Heart left ventricle (tissue), 13 donors: ENCODE results near the gene INTS6L.

Experiments used
- CTCF ChIP-seq, 12 donors: fragments of 200-600 bp; sonication (generic) in 4 of 12; IDR thresholded peaks; one replicate each; pipeline versions ENCODE4 v1.5.0 to v1.8.0; 2018 to 2022; ENCODE audit warnings: antibody characterized with exemption in 12 of 12, mild to moderate bottlenecking in 5 of 12
- POLR2A ChIP-seq, 2 donors: fragments of 450-650 bp; IDR thresholded peaks; one replicate each; pipeline ENCODE4 v1.6.1; 2017; ENCODE audit warnings: antibody characterized with exemption in 2 of 2, mild to moderate bottlenecking in 2 of 2, moderate library complexity in 2 of 2
- donor health status: ischemic (EF 13 %, LVEDD 7.1; RV severe dilation, severe dysfunction).
- donor health status: DM: no; HTN: yes; CAD: no.
- donor health status: DM: no; HTN: no; CAD: no.
- donor health status: ischemic (EF 25% LVEDD 6.9; RV normal size, moderate dysfunction).
- donor health status: ischemic (EF 25% LVEDD 5.7; RV mildly dilated, moderate dysfunction).
- donor health status: ischemic (EF 35%, LVEDD 5.7; RV mildly dilated, moderate dysfunction).
- donor health status: nonischemic (EF 11% LVEDD 7.7; RV severe dilation, severe dysfunction).
- donor health status: DM: yes; HTN: yes; CAD: no.
- donor health status: PGD.
- donor health status: ischemic (EF 29% LVEDD 5.4; RV normal size, mild dysfunction).
- donor health status: nonischemic (EF 23%, LVEDD 6.1; RV moderate dilation, normal function).

- no peak for TF ChIP-seq POLR2A (IDR thresholded peaks at IDR 0.05)
- TF ChIP-seq CTCF (IDR thresholded peaks at IDR 0.05) = no peak
Observed at GRCh38 chrX:135557344-135557743, 36.9 kb downstream of the INTS6L start.
